ENCODE measurements around the gene THUMPD3.

GRCh38 chr3:9327578-9327977 lies 35.3 kb upstream of the THUMPD3 start:
- TF ChIP-seq CTCF (IDR thresholded peaks at IDR 0.05): no peak
- TF ChIP-seq POLR2A (IDR thresholded peaks at IDR 0.05): no peak
- TF ChIP-seq POLR2AphosphoS5 (IDR thresholded peaks at IDR 0.05): no peak
- no peak for TF ChIP-seq EP300 (IDR thresholded peaks at IDR 0.05)

All from upper lobe of left lung (tissue), 4 donors.